Trophoblast cell (in vitro differentiated cells and primary cell): Measurements from ENCODE around the gene SYP.

Experiments used
- DNase-seq, 2 donors: peaks; one replicate each; pipeline ENCODE4 v3.0.0-alpha.2; 2016
- H2AFZ ChIP-seq: 2 replicates; pipeline ENCODE4 v1.6.1; 2013; ENCODE audit warnings: low read length, moderate library complexity, mild to moderate bottlenecking; ENCODE audit not compliant: insufficient read depth, poor library complexity
- H2AK5ac ChIP-seq: 2 replicates; pipeline ENCODE4 v1.6.1; 2013; ENCODE audit warnings: mild to moderate bottlenecking, low read length
- H2BK120ac ChIP-seq: 2 replicates; pipeline ENCODE4 v1.6.1; 2013; ENCODE audit warnings: low read length, mild to moderate bottlenecking, moderate library complexity; ENCODE audit not compliant: insufficient read depth, poor library complexity
- H2BK12ac ChIP-seq: 2 replicates; pipeline ENCODE4 v1.6.1; 2013; ENCODE audit warnings: mild to moderate bottlenecking, low read length, moderate library complexity
- H2BK5ac ChIP-seq: 2 replicates; pipeline ENCODE4 v1.6.1; 2013; ENCODE audit warnings: low read length, low read depth, moderate library complexity, mild to moderate bottlenecking; ENCODE audit not compliant: poor library complexity
- H3K14ac ChIP-seq: 2 replicates; pipeline ENCODE4 v1.6.1; 2013; ENCODE audit warnings: mild to moderate bottlenecking, low read length
- H3K18ac ChIP-seq: 2 replicates; pipeline ENCODE4 v1.6.1; 2013; ENCODE audit warnings: mild to moderate bottlenecking, low read length
- H3K23ac ChIP-seq: 2 replicates; pipeline ENCODE4 v1.6.1; 2013; ENCODE audit warnings: low read length
- H3K27ac ChIP-seq: 2 replicates; pipeline ENCODE4 v1.5.1; 2013; ENCODE audit warnings: low read depth, mild to moderate bottlenecking, inconsistent platforms, low read length, moderate library complexity
- H3K27me3 ChIP-seq: 2 replicates; pipeline ENCODE4 v1.6.1; 2013; ENCODE audit warnings: inconsistent platforms, mild to moderate bottlenecking, low read length, moderate library complexity; ENCODE audit not compliant: insufficient read depth
- H3K36me3 ChIP-seq, 2 experiments: 1 replicate in 1 of 2; 2 replicates in 1 of 2; pipeline ENCODE4 v1.6.1; 2013; ENCODE audit warnings: low read length in 2 of 2, mild to moderate bottlenecking in 2 of 2, moderate library complexity in 1 of 2; ENCODE audit not compliant: insufficient read depth in 2 of 2, control insufficient read depth in 1 of 2
- H3K4ac ChIP-seq: 2 replicates; pipeline ENCODE4 v1.6.1; 2013; ENCODE audit warnings: low read depth, mild to moderate bottlenecking, low read length, moderate library complexity
- H3K4me1 ChIP-seq, 2 experiments: 1 replicate in 1 of 2; 2 replicates in 1 of 2; pipeline ENCODE4 v1.6.1; 2013; ENCODE audit warnings: low read length in 2 of 2, mild to moderate bottlenecking in 2 of 2, moderate library complexity in 1 of 2; ENCODE audit not compliant: insufficient read depth in 2 of 2, control insufficient read depth in 1 of 2
- H3K4me2 ChIP-seq: 2 replicates; pipeline ENCODE4 v1.6.1; 2013; ENCODE audit warnings: inconsistent platforms, mild to moderate bottlenecking, low read length, moderate library complexity
- H3K4me3 ChIP-seq: 2 replicates; pipeline ENCODE4 v1.5.1; 2013; ENCODE audit warnings: mild to moderate bottlenecking, low read depth, low read length, inconsistent platforms
- H3K79me1 ChIP-seq: one replicate; pipeline ENCODE4 v1.6.1; 2013; ENCODE audit warnings: low read length
- H3K79me2 ChIP-seq: 2 replicates; pipeline ENCODE4 v1.6.1; 2013; ENCODE audit warnings: low read length, mild to moderate bottlenecking; ENCODE audit not compliant: control insufficient read depth, insufficient read depth, poor library complexity
- H3K9ac ChIP-seq: 2 replicates; pipeline ENCODE4 v1.6.1; 2013; ENCODE audit warnings: mild to moderate bottlenecking, low read length
- H3K9me3 ChIP-seq: 2 replicates; pipeline ENCODE4 v1.6.1; 2013; ENCODE audit warnings: low read depth, mild to moderate bottlenecking, control low read depth, inconsistent platforms, low read length; ENCODE audit not compliant: insufficient read depth
- H4K12ac ChIP-seq: 2 replicates; pipeline ENCODE4 v1.6.1; 2013; ENCODE audit warnings: low read depth, mild to moderate bottlenecking, low read length, moderate library complexity
- H4K8ac ChIP-seq: 2 replicates; pipeline ENCODE4 v1.6.1; 2013; ENCODE audit warnings: low read depth, mild to moderate bottlenecking, low read length, moderate library complexity
- H4K91ac ChIP-seq: one replicate; pipeline ENCODE4 v1.6.1; 2013; ENCODE audit warnings: low read depth, mild to moderate bottlenecking, low read length, moderate library complexity
- WGBS: extraction: QIAGEN DNeasy Blood & Tissue Kit; methylation state at CpG from one replicate; pipeline ENCODE4 v1.1.7; 2013; ENCODE audit warnings: missing lambda C conversion rate; ENCODE audit not compliant: insufficient read length, insufficient coverage; ENCODE audit errors: extremely low coverage; 5-methylcytosine and 5-hydroxymethylcytosine counted together

The SYP gene

GRCh38 chrX:49242545-49243066 is 42.6 kb upstream of the SYP start:
- H3K4me1 ChIP-seq = no peaks in the 10 kb centered on the region
- H3K4ac ChIP-seq = no peak overlapping the region
- H3K9ac ChIP-seq = no peak overlapping the region
- H4K91ac ChIP-seq = no peak overlapping the region
- no peak overlapping the region for H2BK12ac ChIP-seq
- no peak overlapping the region for H3K23ac ChIP-seq
- no peak overlapping the region for H3K4me2 ChIP-seq
- H3K79me2 ChIP-seq = no peaks in the 10 kb centered on the region
- peaks cover 17 to 24% of the 10 kb centered on the region in 2 experiments for H3K36me3 ChIP-seq
- no peaks in the 10 kb centered on the region for H3K27me3 ChIP-seq
- H2AFZ ChIP-seq = no peak overlapping the region
- no peak overlapping the region for H2BK120ac ChIP-seq
- no peak overlapping the region for H3K27ac ChIP-seq
- DNase-seq = no peak
- H2BK5ac ChIP-seq = no peak overlapping the region
- no peak overlapping the region for H3K4me3 ChIP-seq
- no CpG with 5 or more reads among the region's 12 CpGs for WGBS
- H2AK5ac ChIP-seq = no peak overlapping the region
- H4K12ac ChIP-seq = no peak overlapping the region
- no peak overlapping the region for H3K14ac ChIP-seq
- H4K8ac ChIP-seq = no peak overlapping the region
- H3K79me1 ChIP-seq = no peaks in the 10 kb centered on the region
- H3K18ac ChIP-seq = no peak overlapping the region
- no peaks in the 10 kb centered on the region for H3K9me3 ChIP-seq

- Histone ChIP-seq H3K4me2 (no peak overlapping the region), H4K12ac (no peak overlapping the region), H3K18ac (no peak overlapping the region), H3K9ac (no peak overlapping the region), H2AK5ac (no peak overlapping the region), H4K91ac (no peak overlapping the region), H3K27ac (no peak overlapping the region), H3K79me1 (peaks cover 4% of the 10 kb centered on the region), H3K4ac (no peak overlapping the region), H2BK120ac (no peak overlapping the region), H3K79me2 (peaks cover 2% of the 10 kb centered on the region), H2AFZ (no peak overlapping the region), H3K9me3 (no peaks in the 10 kb centered on the region), H2BK5ac (no peak overlapping the region), H3K23ac (no peak overlapping the region), H2BK12ac (no peak overlapping the region), H4K8ac (no peak overlapping the region), H3K27me3 (no peaks in the 10 kb centered on the region), H3K36me3 (peaks cover 8 to 10% of the 10 kb centered on the region in 2 experiments), H3K14ac (no peak overlapping the region), H3K4me3 (no peak overlapping the region), H3K4me1 (no peaks in the 10 kb centered on the region)
- no peak for DNase-seq
- WGBS = no CpG with 5 or more reads among the region's 7 CpGs
Observed at GRCh38 chrX:49238735-49239134, 38.7 kb upstream of the SYP start.

GRCh38 chrX:49237060-49237459 is 37.1 kb upstream of the SYP start:
- Histone ChIP-seq H4K8ac (no peak overlapping the region), H4K12ac (no peak overlapping the region), H2BK120ac (no peak overlapping the region), H4K91ac (no peak overlapping the region), H3K9ac (no peak overlapping the region), H2BK12ac (no peak overlapping the region), H2AFZ (no peak overlapping the region), H3K27me3 (no peaks in the 10 kb centered on the region), H3K79me2 (peaks cover 2% of the 10 kb centered on the region), H3K9me3 (no peaks in the 10 kb centered on the region), H3K27ac (no peak overlapping the region), H2BK5ac (no peak overlapping the region), H3K79me1 (peaks cover 4% of the 10 kb centered on the region), H3K18ac (no peak overlapping the region), H3K4me1 (no peaks in the 10 kb centered on the region), H3K4me2 (no peak overlapping the region), H2AK5ac (no peak overlapping the region), H3K4ac (no peak overlapping the region), H3K36me3 (peaks cover 0 to 2% of the 10 kb centered on the region in 2 experiments), H3K4me3 (no peak overlapping the region), H3K14ac (no peak overlapping the region), H3K23ac (no peak overlapping the region)
- WGBS = no CpG with 5 or more reads among the region's 9 CpGs
- peak in 1 of 2 donors; percentile 0 for DNase-seq

- no peak overlapping the region for H4K91ac ChIP-seq
- no peak overlapping the region for H3K14ac ChIP-seq
- H3K4me3 ChIP-seq = no peak overlapping the region
- H2AK5ac ChIP-seq = no peak overlapping the region
- peaks cover 5 to 6% of the 10 kb centered on the region in 2 experiments for H3K4me1 ChIP-seq
- H3K4ac ChIP-seq = no peak overlapping the region
- no peak overlapping the region for H4K12ac ChIP-seq
- H3K79me1 ChIP-seq = peaks cover 4% of the 10 kb centered on the region
- no peak overlapping the region for H2BK12ac ChIP-seq
- no peak for DNase-seq
- no peak overlapping the region for H3K23ac ChIP-seq
- H3K27ac ChIP-seq = no peak overlapping the region
- no peaks in the 10 kb centered on the region for H3K27me3 ChIP-seq
- H2AFZ ChIP-seq = no peak overlapping the region
- H3K9me3 ChIP-seq = no peaks in the 10 kb centered on the region
- WGBS = no CpG with 5 or more reads among the region's 56 CpGs
- no peak overlapping the region for H2BK120ac ChIP-seq
- no peak overlapping the region for H4K8ac ChIP-seq
- H2BK5ac ChIP-seq = no peak overlapping the region
- no peak overlapping the region for H3K18ac ChIP-seq
- H3K79me2 ChIP-seq = peaks cover 2% of the 10 kb centered on the region
- no peak overlapping the region for H3K9ac ChIP-seq
- H3K36me3 ChIP-seq = no peaks in the 10 kb centered on the region
- H3K4me2 ChIP-seq = no peak overlapping the region
Observed at GRCh38 chrX:49233887-49234555, 34.0 kb upstream of the SYP start.
